ENCODE results near the gene SLC25A3. TPM values are rescaled to one million over a fixed set of nuclear protein-coding genes. Genes with fewer than 3 reads are reported as not detected.
A peak's percentile ranks its signal among the peaks of the same experiment; 100 is the strongest.

The SLC25A3 gene
- total and polyA plus RNA-seq, 4 donors: 223 to 400 (median 292) TPM

DNA sequence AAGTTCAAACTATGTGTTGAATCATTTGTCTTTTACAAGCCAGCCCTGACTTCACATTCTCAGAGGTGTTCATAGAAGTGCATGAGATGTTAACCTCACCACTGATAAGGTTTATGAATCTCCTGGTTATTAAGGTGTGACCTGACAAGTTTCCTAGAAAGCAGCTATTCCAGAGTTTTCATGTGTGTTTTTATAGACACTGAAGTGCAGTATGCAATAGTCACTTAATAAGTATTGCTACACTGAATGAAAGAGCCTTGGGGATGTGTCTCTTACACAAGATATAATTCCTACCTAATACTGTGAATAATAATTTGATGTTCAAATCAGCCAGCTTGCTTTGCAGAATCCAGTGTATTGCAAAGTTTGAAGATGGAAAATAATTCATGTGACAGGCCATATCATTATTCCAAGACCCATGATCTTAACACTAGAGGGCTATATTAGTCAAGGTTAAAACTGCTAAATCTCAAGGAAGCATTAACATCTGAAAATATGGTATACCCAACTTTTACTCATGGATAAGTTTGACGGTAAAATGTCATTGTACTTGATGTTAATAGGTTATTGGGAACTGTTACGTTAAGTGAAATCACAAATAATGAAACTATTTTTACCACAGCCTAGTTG, 13.0 kb downstream of the SLC25A3 start:
- no peaks in the 10 kb centered on the region for H3K9me3 ChIP-seq (ENCODE audit: control insufficient read depth in 4 of 4, low read length in 3 of 4)
- H3K9ac ChIP-seq (ENCODE audit: low read depth in 1 of 2, low read length in 2 of 2): no peak overlapping the region
- H3K4me1 ChIP-seq (ENCODE audit: control insufficient read depth in 4 of 4, insufficient read depth in 4 of 4, low read length in 3 of 4): no peaks in the 10 kb centered on the region
- DNase-seq (ENCODE audit: low spot score): no peak
- H3K27ac ChIP-seq (ENCODE audit: low read depth in 1 of 2, low read length in 2 of 2): no peak overlapping the region
- TF ChIP-seq JUND (IDR thresholded peaks at IDR 0.05): no peak
- TF ChIP-seq RAD21 (IDR thresholded peaks at IDR 0.05): peak in 1 of 2 donors; percentile 12
- no peak for TF ChIP-seq FOXA1 (IDR thresholded peaks at IDR 0.05)
- no peak overlapping the region for H3K4me3 ChIP-seq (ENCODE audit: low read depth in 1 of 3, low read length in 3 of 3)
- H3K36me3 ChIP-seq (ENCODE audit: control insufficient read depth in 4 of 4, insufficient read depth in 3 of 4, low read depth in 1 of 4, low read length in 3 of 4): peaks cover 6 to 30% (median 27%) of the 10 kb centered on the region in 4 donors
- WGBS: 68% methylated on average over 2 of the region's 2 CpGs
- H3K27me3 ChIP-seq (ENCODE audit: control insufficient read depth in 4 of 4, insufficient read depth in 4 of 4, low read length in 3 of 4): no peaks in the 10 kb centered on the region

DNA sequence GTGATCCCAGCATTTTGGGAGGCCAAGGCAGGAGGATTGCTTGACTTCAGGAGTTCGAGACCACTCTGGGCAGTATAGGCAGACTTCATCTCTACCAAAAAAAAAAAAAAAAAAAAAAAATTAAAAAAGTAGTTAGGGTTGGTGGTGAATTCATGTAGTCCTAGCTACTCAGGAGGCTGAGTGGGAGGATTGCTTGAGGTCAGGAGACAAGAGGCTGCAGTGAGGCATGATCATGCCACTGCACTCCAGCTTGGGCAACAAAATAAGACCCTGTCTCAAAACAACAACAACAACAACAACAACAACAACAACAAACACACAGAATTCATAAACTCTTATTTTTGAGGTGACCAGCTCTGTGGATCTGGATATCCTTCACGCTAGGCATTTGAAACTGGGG, 17.1 kb downstream of the SLC25A3 start:
- no peaks in the 10 kb centered on the region for H3K4me1 ChIP-seq (ENCODE audit: control insufficient read depth in 4 of 4, insufficient read depth in 4 of 4, low read length in 3 of 4)
- no peak overlapping the region for H3K4me3 ChIP-seq (ENCODE audit: low read depth in 1 of 3, low read length in 3 of 3)
- H3K36me3 ChIP-seq (ENCODE audit: control insufficient read depth in 4 of 4, insufficient read depth in 3 of 4, low read depth in 1 of 4, low read length in 3 of 4): no peaks in the 10 kb centered on the region
- H3K9ac ChIP-seq (ENCODE audit: low read depth in 1 of 2, low read length in 2 of 2): no peak overlapping the region
- DNase-seq (ENCODE audit: low spot score): no peak
- H3K9me3 ChIP-seq (ENCODE audit: control insufficient read depth in 4 of 4, low read length in 3 of 4): no peaks in the 10 kb centered on the region
- WGBS: 99% methylated on average over 2 of the region's 2 CpGs
- H3K27me3 ChIP-seq (ENCODE audit: control insufficient read depth in 4 of 4, insufficient read depth in 4 of 4, low read length in 3 of 4): no peaks in the 10 kb centered on the region
- no peak for TF ChIP-seq HNF4A (conservative IDR thresholded peaks at IDR 0.05)
- no peak overlapping the region for H3K27ac ChIP-seq (ENCODE audit: low read depth in 1 of 2, low read length in 2 of 2)

DNA sequence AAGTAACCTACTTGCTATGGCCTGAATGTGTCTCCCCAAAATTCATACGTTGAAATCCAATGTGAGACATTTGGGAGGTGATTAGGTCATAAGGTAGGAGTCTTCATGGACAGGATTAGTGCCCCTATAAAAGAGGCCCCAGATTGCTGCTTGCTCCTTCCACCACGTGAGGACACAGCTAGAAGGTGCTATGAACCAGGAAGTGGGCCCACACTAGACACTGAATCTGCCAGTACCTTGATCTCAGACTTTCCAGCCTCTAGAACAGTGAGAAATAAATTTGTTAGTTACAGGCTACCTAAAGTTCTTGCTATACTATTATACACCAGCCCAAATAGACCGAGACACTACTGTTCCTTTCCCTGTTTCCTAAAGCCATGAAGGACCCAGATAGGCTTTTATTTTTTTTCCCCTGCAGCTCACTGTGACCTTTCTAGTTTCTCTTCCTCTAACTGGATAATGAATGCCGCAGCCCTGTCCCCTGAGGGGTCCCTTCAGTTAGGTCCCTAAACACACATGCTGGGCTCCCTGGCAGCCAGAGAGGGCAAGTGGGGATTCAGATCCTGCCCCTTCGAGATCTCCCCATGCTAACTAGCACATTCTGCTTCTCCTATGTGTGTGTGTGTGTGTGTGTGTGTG, 19.3 kb downstream of the SLC25A3 start:
- WGBS: 84% methylated on average over 5 of the region's 5 CpGs
- no peak for TF ChIP-seq TAF1 (conservative IDR thresholded peaks at IDR 0.05)
- no peak for TF ChIP-seq YY1 (IDR thresholded peaks at IDR 0.05)
- TF ChIP-seq, protein P1, sequence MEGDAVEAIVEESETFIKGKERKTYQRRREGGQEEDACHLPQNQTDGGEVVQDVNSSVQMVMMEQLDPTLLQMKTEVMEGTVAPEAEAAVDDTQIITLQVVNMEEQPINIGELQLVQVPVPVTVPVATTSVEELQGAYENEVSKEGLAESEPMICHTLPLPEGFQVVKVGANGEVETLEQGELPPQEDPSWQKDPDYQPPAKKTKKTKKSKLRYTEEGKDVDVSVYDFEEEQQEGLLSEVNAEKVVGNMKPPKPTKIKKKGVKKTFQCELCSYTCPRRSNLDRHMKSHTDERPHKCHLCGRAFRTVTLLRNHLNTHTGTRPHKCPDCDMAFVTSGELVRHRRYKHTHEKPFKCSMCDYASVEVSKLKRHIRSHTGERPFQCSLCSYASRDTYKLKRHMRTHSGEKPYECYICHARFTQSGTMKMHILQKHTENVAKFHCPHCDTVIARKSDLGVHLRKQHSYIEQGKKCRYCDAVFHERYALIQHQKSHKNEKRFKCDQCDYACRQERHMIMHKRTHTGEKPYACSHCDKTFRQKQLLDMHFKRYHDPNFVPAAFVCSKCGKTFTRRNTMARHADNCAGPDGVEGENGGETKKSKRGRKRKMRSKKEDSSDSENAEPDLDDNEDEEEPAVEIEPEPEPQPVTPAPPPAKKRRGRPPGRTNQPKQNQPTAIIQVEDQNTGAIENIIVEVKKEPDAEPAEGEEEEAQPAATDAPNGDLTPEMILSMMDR (IDR thresholded peaks at IDR 0.05; ENCODE audit: low read depth, low read length, missing input control): no peak
- TF ChIP-seq HNF4A (conservative IDR thresholded peaks at IDR 0.05): no peak
- no peak for TF ChIP-seq SP1 (IDR thresholded peaks at IDR 0.05)
- no peak for TF ChIP-seq RXRA (IDR thresholded peaks at IDR 0.05)
- no peak for TF ChIP-seq FOXA1 (IDR thresholded peaks at IDR 0.05)
- TF ChIP-seq, protein P2, sequence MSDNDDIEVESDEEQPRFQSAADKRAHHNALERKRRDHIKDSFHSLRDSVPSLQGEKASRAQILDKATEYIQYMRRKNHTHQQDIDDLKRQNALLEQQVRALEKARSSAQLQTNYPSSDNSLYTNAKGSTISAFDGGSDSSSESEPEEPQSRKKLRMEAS (IDR thresholded peaks at IDR 0.05): no peak
- TF ChIP-seq NR2F2 (IDR thresholded peaks at IDR 0.05): no peak
- TF ChIP-seq, protein P3, sequence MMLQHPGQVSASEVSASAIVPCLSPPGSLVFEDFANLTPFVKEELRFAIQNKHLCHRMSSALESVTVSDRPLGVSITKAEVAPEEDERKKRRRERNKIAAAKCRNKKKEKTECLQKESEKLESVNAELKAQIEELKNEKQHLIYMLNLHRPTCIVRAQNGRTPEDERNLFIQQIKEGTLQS (IDR thresholded peaks at IDR 0.05): no peak
- no peak for TF ChIP-seq JUND (IDR thresholded peaks at IDR 0.05)
- no peak for TF ChIP-seq GABPA (IDR thresholded peaks at IDR 0.05 in 1 of 2, conservative IDR thresholded peaks at IDR 0.05 in 1 of 2)
- TF ChIP-seq, protein P4, sequence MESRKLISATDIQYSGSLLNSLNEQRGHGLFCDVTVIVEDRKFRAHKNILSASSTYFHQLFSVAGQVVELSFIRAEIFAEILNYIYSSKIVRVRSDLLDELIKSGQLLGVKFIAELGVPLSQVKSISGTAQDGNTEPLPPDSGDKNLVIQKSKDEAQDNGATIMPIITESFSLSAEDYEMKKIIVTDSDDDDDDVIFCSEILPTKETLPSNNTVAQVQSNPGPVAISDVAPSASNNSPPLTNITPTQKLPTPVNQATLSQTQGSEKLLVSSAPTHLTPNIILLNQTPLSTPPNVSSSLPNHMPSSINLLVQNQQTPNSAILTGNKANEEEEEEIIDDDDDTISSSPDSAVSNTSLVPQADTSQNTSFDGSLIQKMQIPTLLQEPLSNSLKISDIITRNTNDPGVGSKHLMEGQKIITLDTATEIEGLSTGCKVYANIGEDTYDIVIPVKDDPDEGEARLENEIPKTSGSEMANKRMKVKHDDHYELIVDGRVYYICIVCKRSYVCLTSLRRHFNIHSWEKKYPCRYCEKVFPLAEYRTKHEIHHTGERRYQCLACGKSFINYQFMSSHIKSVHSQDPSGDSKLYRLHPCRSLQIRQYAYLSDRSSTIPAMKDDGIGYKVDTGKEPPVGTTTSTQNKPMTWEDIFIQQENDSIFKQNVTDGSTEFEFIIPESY (IDR thresholded peaks at IDR 0.05): no peak
- no peak for TF ChIP-seq EGR1 (IDR thresholded peaks at IDR 0.05; ENCODE audit: low read depth in 2 of 2)
- no peak for TF ChIP-seq FOXA2 (IDR thresholded peaks at IDR 0.05)
- no peak for TF ChIP-seq HNF4G (IDR thresholded peaks at IDR 0.05)
- TF ChIP-seq RAD21 (IDR thresholded peaks at IDR 0.05): no peak
- TF ChIP-seq, protein P5, sequence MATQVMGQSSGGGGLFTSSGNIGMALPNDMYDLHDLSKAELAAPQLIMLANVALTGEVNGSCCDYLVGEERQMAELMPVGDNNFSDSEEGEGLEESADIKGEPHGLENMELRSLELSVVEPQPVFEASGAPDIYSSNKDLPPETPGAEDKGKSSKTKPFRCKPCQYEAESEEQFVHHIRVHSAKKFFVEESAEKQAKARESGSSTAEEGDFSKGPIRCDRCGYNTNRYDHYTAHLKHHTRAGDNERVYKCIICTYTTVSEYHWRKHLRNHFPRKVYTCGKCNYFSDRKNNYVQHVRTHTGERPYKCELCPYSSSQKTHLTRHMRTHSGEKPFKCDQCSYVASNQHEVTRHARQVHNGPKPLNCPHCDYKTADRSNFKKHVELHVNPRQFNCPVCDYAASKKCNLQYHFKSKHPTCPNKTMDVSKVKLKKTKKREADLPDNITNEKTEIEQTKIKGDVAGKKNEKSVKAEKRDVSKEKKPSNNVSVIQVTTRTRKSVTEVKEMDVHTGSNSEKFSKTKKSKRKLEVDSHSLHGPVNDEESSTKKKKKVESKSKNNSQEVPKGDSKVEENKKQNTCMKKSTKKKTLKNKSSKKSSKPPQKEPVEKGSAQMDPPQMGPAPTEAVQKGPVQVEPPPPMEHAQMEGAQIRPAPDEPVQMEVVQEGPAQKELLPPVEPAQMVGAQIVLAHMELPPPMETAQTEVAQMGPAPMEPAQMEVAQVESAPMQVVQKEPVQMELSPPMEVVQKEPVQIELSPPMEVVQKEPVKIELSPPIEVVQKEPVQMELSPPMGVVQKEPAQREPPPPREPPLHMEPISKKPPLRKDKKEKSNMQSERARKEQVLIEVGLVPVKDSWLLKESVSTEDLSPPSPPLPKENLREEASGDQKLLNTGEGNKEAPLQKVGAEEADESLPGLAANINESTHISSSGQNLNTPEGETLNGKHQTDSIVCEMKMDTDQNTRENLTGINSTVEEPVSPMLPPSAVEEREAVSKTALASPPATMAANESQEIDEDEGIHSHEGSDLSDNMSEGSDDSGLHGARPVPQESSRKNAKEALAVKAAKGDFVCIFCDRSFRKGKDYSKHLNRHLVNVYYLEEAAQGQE (IDR thresholded peaks at IDR 0.05): no peak
- Histone ChIP-seq H3K4me3 (ENCODE audit: low read depth in 1 of 3, low read length in 3 of 3) (no peak overlapping the region), H3K9me3 (ENCODE audit: control insufficient read depth in 4 of 4, low read length in 3 of 4) (no peaks in the 10 kb centered on the region), H3K27me3 (ENCODE audit: control insufficient read depth in 4 of 4, insufficient read depth in 4 of 4, low read length in 3 of 4) (no peaks in the 10 kb centered on the region), H3K4me1 (ENCODE audit: control insufficient read depth in 4 of 4, insufficient read depth in 4 of 4, low read length in 3 of 4) (no peaks in the 10 kb centered on the region), H3K9ac (ENCODE audit: low read depth in 1 of 2, low read length in 2 of 2) (no peak overlapping the region), H3K27ac (ENCODE audit: low read depth in 1 of 2, low read length in 2 of 2) (no peak overlapping the region), H3K36me3 (ENCODE audit: control insufficient read depth in 4 of 4, insufficient read depth in 3 of 4, low read depth in 1 of 4, low read length in 3 of 4) (no peaks in the 10 kb centered on the region)
- no peak for DNase-seq (ENCODE audit: low spot score)

Data from liver (tissue), 9 donors.